ENCODE measurements around the gene FSTL3. TPM values are rescaled to one million over a fixed set of nuclear protein-coding genes. Genes with fewer than 3 reads are reported as not detected.

FSTL3 gene
- total RNA-seq, 1 donor from 2014 or later = 2.2 TPM

- ChIA-PET POLR2A (interaction anchor here (0.6 to 3.3 kb wide), 6 partner anchors 18 to 588 kb away, joined by 3 to 29 read pairs (median 3); partner anchors contain the start of genes CIRBP, PTBP1 and RNF126), CTCF (no interaction called here)
- intact Hi-C loops (cut with micrococcal nuclease) = loop anchor here (5.0 to 10.0 kb wide), 3 partner anchors 51 to 723 kb away; partner anchors contain the start of genes DAZAP1 and GAMT
- ATAC-seq (ENCODE audit: low read depth) (no peak), DNase-seq (no peak)
- Mint-ChIP-seq H3K4me3 (peak overlapping the region; percentile 95), H3K27ac (peak overlapping the region; percentile 98), H3K9me3 (no peaks in the 10 kb centered on the region), H3K4me1 (peaks cover 10% of the 10 kb centered on the region), H3K27me3 (no peaks in the 10 kb centered on the region), H3K36me3 (ENCODE audit: low read depth) (peaks cover 1% of the 10 kb centered on the region)
- TF ChIP-seq, protein P1, sequence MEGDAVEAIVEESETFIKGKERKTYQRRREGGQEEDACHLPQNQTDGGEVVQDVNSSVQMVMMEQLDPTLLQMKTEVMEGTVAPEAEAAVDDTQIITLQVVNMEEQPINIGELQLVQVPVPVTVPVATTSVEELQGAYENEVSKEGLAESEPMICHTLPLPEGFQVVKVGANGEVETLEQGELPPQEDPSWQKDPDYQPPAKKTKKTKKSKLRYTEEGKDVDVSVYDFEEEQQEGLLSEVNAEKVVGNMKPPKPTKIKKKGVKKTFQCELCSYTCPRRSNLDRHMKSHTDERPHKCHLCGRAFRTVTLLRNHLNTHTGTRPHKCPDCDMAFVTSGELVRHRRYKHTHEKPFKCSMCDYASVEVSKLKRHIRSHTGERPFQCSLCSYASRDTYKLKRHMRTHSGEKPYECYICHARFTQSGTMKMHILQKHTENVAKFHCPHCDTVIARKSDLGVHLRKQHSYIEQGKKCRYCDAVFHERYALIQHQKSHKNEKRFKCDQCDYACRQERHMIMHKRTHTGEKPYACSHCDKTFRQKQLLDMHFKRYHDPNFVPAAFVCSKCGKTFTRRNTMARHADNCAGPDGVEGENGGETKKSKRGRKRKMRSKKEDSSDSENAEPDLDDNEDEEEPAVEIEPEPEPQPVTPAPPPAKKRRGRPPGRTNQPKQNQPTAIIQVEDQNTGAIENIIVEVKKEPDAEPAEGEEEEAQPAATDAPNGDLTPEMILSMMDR (IDR thresholded peaks at IDR 0.05) = no peak
Measured at GRCh38 chr19:681029-682019, 5.1 kb downstream of the FSTL3 start.

GRCh38 chr19:682678-683320 is 6.6 kb downstream of the FSTL3 start:
- CTCF ChIA-PET = interaction anchor here (0.5 kb wide), 1 partner anchor 84 kb away, joined by 3 read pairs; no protein-coding TSS in a partner anchor
- peaks cover 1% of the 10 kb centered on the region for H3K36me3 Mint-ChIP-seq (ENCODE audit: low read depth)
- no peaks in the 10 kb centered on the region for H3K27me3 Mint-ChIP-seq
- POLR2A ChIA-PET = no interaction called here
- no peak overlapping the region for H3K27ac Mint-ChIP-seq
- no peaks in the 10 kb centered on the region for H3K9me3 Mint-ChIP-seq
- intact Hi-C loops (cut with micrococcal nuclease) = loop anchor here (5.0 to 10.0 kb wide), 3 partner anchors 50 to 722 kb away; partner anchors contain the start of genes DAZAP1 and GAMT
- TF ChIP-seq, protein P1 (IDR thresholded peaks at IDR 0.05) = no peak
- peaks cover 10% of the 10 kb centered on the region for H3K4me1 Mint-ChIP-seq
- DNase-seq (no peak), ATAC-seq (ENCODE audit: low read depth) (no peak)
- H3K4me3 Mint-ChIP-seq = no peak overlapping the region

DNA sequence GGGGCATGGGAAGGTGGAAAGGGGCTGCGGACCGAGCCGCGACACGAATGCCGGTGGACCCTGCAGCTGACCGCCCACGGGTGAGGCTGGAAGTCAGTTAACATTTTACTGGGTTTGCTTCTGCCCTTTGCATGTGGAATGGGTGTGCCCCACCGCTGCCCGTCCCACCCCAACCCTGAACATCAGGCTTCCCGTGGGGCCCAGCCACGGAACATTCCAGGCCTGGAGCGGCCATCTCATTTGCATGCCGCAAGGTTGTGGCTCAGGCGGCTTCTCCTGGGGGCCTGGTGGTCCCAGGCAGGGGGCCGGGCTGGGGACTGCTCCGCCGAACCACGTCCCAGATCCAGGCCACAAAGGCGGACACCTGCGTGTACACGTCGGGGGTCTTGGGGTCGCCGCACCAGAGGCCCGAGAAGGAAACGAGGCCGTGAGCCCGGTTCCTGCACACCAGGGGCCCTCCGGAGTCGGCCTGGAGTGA is 9.3 kb downstream of the FSTL3 start:
- POLR2A ChIA-PET = interaction anchor here (0.6 kb wide), 1 partner anchor 879 kb away, joined by 11 read pairs; no protein-coding TSS in a partner anchor
- no peak overlapping the region for H3K27ac Mint-ChIP-seq
- intact Hi-C loops (cut with micrococcal nuclease) = loop anchor here (10.0 kb wide), 1 partner anchor 719 kb away; the partner anchor contains the start of genes DAZAP1 and GAMT
- ATAC-seq (ENCODE audit: low read depth) (no peak), DNase-seq (no peak)
- CTCF ChIA-PET = no interaction called here
- TF ChIP-seq, protein P1 (IDR thresholded peaks at IDR 0.05) = no peak
- H3K27me3 Mint-ChIP-seq = no peaks in the 10 kb centered on the region
- H3K4me3 Mint-ChIP-seq = no peak overlapping the region
- peaks cover 1% of the 10 kb centered on the region for H3K36me3 Mint-ChIP-seq (ENCODE audit: low read depth)
- no peaks in the 10 kb centered on the region for H3K9me3 Mint-ChIP-seq
- peaks cover 8% of the 10 kb centered on the region for H3K4me1 Mint-ChIP-seq

- no peaks in the 10 kb centered on the region for H3K9me3 Mint-ChIP-seq
Measured at GRCh38 chr19:686589-687297, 10.6 kb downstream of the FSTL3 start.

More at GRCh38 chr19:686589-687297, 10.6 kb downstream of the FSTL3 start:
- Mint-ChIP-seq H3K4me3 (no peak overlapping the region), H3K36me3 (ENCODE audit: low read depth) (no peaks in the 10 kb centered on the region), H3K27me3 (no peaks in the 10 kb centered on the region), H3K27ac (no peak overlapping the region), H3K4me1 (no peaks in the 10 kb centered on the region)
- intact Hi-C loops (cut with micrococcal nuclease) = loop anchor here (10.0 kb wide), 1 partner anchor 718 kb away; the partner anchor contains the start of genes DAZAP1 and GAMT
- DNase-seq (no peak), ATAC-seq (ENCODE audit: low read depth) (no peak)
- TF ChIP-seq, protein P1 (IDR thresholded peaks at IDR 0.05) = no peak
- CTCF ChIA-PET = no interaction called here
- POLR2A ChIA-PET = no interaction called here

Data from activated B cell treated with CpG ODN at 0.5 μM for 24 hours (primary cell).